GM12878 (cell line): ENCODE measurements around the gene DGCR8.

ENCODE experiments used
- BRCA1 ChIP-seq: IDR thresholded peaks from 2 replicates; pipeline ENCODE4 v1.6.1; 2011; ENCODE audit warnings: low read depth, low read length, improper control_type of control experiment
- CTCF ChIP-seq, 3 experiments: IDR thresholded peaks in 2 of 3; conservative IDR thresholded peaks in 1 of 3; 2 replicates each; pipeline ENCODE4 v1.5.1; 2011; ENCODE audit warnings: low read depth in 3 of 3, low read length in 3 of 3, mild to moderate bottlenecking in 3 of 3, control low read depth in 2 of 3, moderate library complexity in 2 of 3, inconsistent platforms in 1 of 3, mixed read lengths in 1 of 3; ENCODE audit not compliant: control insufficient read depth in 2 of 3, insufficient read depth in 1 of 3; ENCODE audit errors: extremely low read depth in 1 of 3
- EP300 ChIP-seq, 2 experiments: fragments of 150-350 bp in 1 of 2; IDR thresholded peaks; 2 replicates each; pipeline ENCODE4 v1.6.1; 2011 to 2012; ENCODE audit warnings: low read depth in 2 of 2, low read length in 2 of 2, borderline replicate concordance in 1 of 2, improper control_type of control experiment in 1 of 2, inconsistent platforms in 1 of 2; ENCODE audit not compliant: control insufficient read depth in 1 of 2
- EZH2 ChIP-seq: IDR thresholded peaks from 2 replicates; pipeline ENCODE4 v1.6.1; 2012; ENCODE audit warnings: low read depth, mild to moderate bottlenecking, control low read depth, inconsistent platforms, low read length, borderline replicate concordance; ENCODE audit not compliant: control insufficient read depth
- POLR2AphosphoS5 ChIP-seq: IDR thresholded peaks from 2 replicates; pipeline ENCODE4 v1.6.1; 2011; ENCODE audit warnings: mild to moderate bottlenecking, low read length, inconsistent platforms
- RBBP5 ChIP-seq: fragments of 200-600 bp; sonication (generic); conservative IDR thresholded peaks from 2 replicates; pipeline ENCODE4 v1.6.1; 2016
- RELA ChIP-seq: fragments of 450-650 bp; IDR thresholded peaks from 2 replicates; pipeline ENCODE4 v1.8.0; 2014; ENCODE audit warnings: borderline replicate concordance; ENCODE audit not compliant: partially characterized antibody
- REST ChIP-seq: IDR thresholded peaks from 2 replicates; pipeline ENCODE4 v1.6.1; 2012; ENCODE audit warnings: mild to moderate bottlenecking, low read depth, low read length
- RFX5 ChIP-seq: IDR thresholded peaks from 2 replicates; pipeline ENCODE4 v1.6.1; 2011; ENCODE audit warnings: low read depth, low read length, improper control_type of control experiment
- SUPT20H ChIP-seq: IDR thresholded peaks from 2 replicates; pipeline ENCODE4 v1.6.1; 2011; ENCODE audit warnings: low read depth, mild to moderate bottlenecking, low read length, moderate library complexity, borderline replicate concordance; ENCODE audit not compliant: control insufficient read depth
- ZBTB33 ChIP-seq: fragments of 450-650 bp; IDR thresholded peaks from 2 replicates; pipeline ENCODE4 v1.6.1; 2017; ENCODE audit warnings: mild to moderate bottlenecking

GRCh38 chr22:20064140-20064480 is 15.9 kb upstream of the DGCR8 start:
- TF ChIP-seq SUPT20H, result no peak
- TF ChIP-seq CTCF (IDR thresholded peaks at IDR 0.05 in 2 of 3, conservative IDR thresholded peaks at IDR 0.05 in 1 of 3; ENCODE audit: control insufficient read depth in 2 of 3, extremely low read depth in 1 of 3, insufficient read depth in 1 of 3, low read depth in 3 of 3, low read length in 3 of 3), result no peak
- TF ChIP-seq RFX5, result no peak
- TF ChIP-seq REST, result no peak
- no peak for TF ChIP-seq EP300 (IDR thresholded peaks at IDR 0.05; ENCODE audit: borderline replicate concordance in 1 of 2, control insufficient read depth in 1 of 2, low read depth in 2 of 2, low read length in 2 of 2)
- no peak for TF ChIP-seq ZBTB33
- TF ChIP-seq EZH2, result no peak
- no peak for TF ChIP-seq RBBP5
- TF ChIP-seq RELA, result no peak
- TF ChIP-seq POLR2AphosphoS5, result no peak
- TF ChIP-seq BRCA1, result no peak
